HepG2 (cell line): ENCODE results near the gene C1QB. TPM values are rescaled to one million over a fixed set of nuclear protein-coding genes. Genes with fewer than 3 reads are reported as not detected.

Experiments
- ATAC-seq: fragments of 200-7000 bp; cut with Tn5 transposase; 3 replicates; pipeline ENCODE4 v1.9.1; 2020; ENCODE audit warnings: mild to moderate bottlenecking, moderate library complexity
- BruUV-seq: library from RNA; stranded (reverse); fragments of 400-500 nt; replicated peaks from 2 replicates; lab custom pipeline; 2021; lab: Mats Ljungman, UMichigan
- CTCF ChIA-PET: fragments of 300-600 bp; formaldehyde crosslinking; extraction: SDS; loops from one replicate; lab custom pipeline; 2021; ENCODE audit warnings: low total read pairs, inconsistent platforms, low intra/inter-chr PET ratio; lab: Yijun Ruan, JAX
- POLR2A ChIA-PET: fragments of 350-600 bp; sonication (Branson Sonifier 250); formaldehyde crosslinking; loops from one replicate; lab custom pipeline; 2020; ENCODE audit warnings: antibody characterized with exemption, inconsistent platforms; lab: Yijun Ruan, JAX
- DNase-seq: peaks from one replicate; pipeline ENCODE4 v3.0.0-alpha.2; 2015; ENCODE audit warnings: low spot score
- FAIRE-seq: peaks from 3 replicates; lab custom pipeline; 2011; peaks lifted over from hg19 to GRCh38; lab: Jason Lieb, UNC
- H2AFZ ChIP-seq: one replicate; pipeline ENCODE4 v1.6.1; 2011; ENCODE audit warnings: low read length, inconsistent platforms
- H3K27ac ChIP-seq: fragments of 300-600 bp; 3 replicates; pipeline ENCODE4 v1.8.0; 2011; ENCODE audit warnings: mixed run types, mild to moderate bottlenecking, mixed read lengths, low read length, inconsistent platforms; ENCODE audit not compliant: insufficient read depth; ENCODE audit errors: extremely low read length
- H3K27me3 ChIP-seq, 2 experiments: fragments of 200-600 bp in 1 of 2; 2 replicates in 1 of 2; 3 replicates in 1 of 2; pipeline versions ENCODE4 v1.6.0 to v1.8.0; 2011; ENCODE audit warnings: low read length in 2 of 2, mild to moderate bottlenecking in 2 of 2, moderate library complexity in 2 of 2, inconsistent platforms in 1 of 2; ENCODE audit not compliant: insufficient read depth in 2 of 2, control insufficient read depth in 1 of 2
- H3K36me3 ChIP-seq, 2 experiments: fragments of 200-600 bp in 1 of 2; replicated peaks in 1 of 2; 2 replicates in 1 of 2; 3 replicates in 1 of 2; pipeline versions ENCODE4 v1.5.1 to v1.8.0; 2011; ENCODE audit warnings: low read length in 2 of 2, inconsistent platforms in 1 of 2; ENCODE audit not compliant: insufficient read depth in 2 of 2, control insufficient read depth in 1 of 2
- H3K4me1 ChIP-seq: 2 replicates; pipeline ENCODE4 v1.5.1; 2012; ENCODE audit warnings: low read length, inconsistent platforms; ENCODE audit not compliant: insufficient read depth
- H3K4me2 ChIP-seq: 2 replicates; pipeline ENCODE4 v1.6.0; 2011; ENCODE audit warnings: low read depth, low read length, inconsistent platforms
- H3K4me3 ChIP-seq, 3 experiments: fragments of 200-600 bp in 1 of 3; sonication (generic), shearing (Covaris generic) in 1 of 3; replicated peaks in 1 of 3; 2 replicates each; pipeline ENCODE4 v1.5.1; 2011 to 2016; ENCODE audit warnings: low read length in 3 of 3, inconsistent platforms in 2 of 3, low read depth in 2 of 3, mild to moderate bottlenecking in 2 of 3, control low read depth in 1 of 3, mixed read lengths in 1 of 3; ENCODE audit not compliant: insufficient read depth in 1 of 3
- H3K79me2 ChIP-seq: one replicate; pipeline ENCODE4 v1.6.1; 2011; ENCODE audit warnings: low read length, inconsistent platforms; ENCODE audit not compliant: insufficient read depth
- H3K9ac ChIP-seq: 2 replicates; pipeline ENCODE4 v1.6.0; 2011; ENCODE audit warnings: mild to moderate bottlenecking, low read depth, low read length, inconsistent platforms; ENCODE audit not compliant: insufficient read depth
- H3K9me3 ChIP-seq: 2 replicates; pipeline ENCODE4 v1.5.1; 2012; ENCODE audit warnings: mild to moderate bottlenecking, low read length
- H4K20me1 ChIP-seq: 2 replicates; pipeline ENCODE4 v1.6.0; 2011; ENCODE audit warnings: inconsistent platforms, mild to moderate bottlenecking, low read length, moderate library complexity; ENCODE audit not compliant: insufficient read depth
- CREM ChIP-seq, 2 experiments: sonication (generic) in 1 of 2; formaldehyde crosslinking in 1 of 2; IDR thresholded peaks; 2 replicates each; pipeline versions ENCODE4 v1.4.0 to v1.6.1; 2016 to 2020; ENCODE audit warnings: antibody characterized with exemption in 1 of 2, mild to moderate bottlenecking in 1 of 2, missing genetic modification reagents in 1 of 2
- DR1 ChIP-seq: sonication (generic); formaldehyde crosslinking; IDR thresholded peaks from 2 replicates; pipeline ENCODE4 v1.8.0; 2021; ENCODE audit warnings: mild to moderate bottlenecking, missing genetic modification reagents, inconsistent platforms
- EED ChIP-seq: sonication (generic); formaldehyde crosslinking; IDR thresholded peaks from 2 replicates; pipeline ENCODE4 v1.5.0; 2020; ENCODE audit warnings: mild to moderate bottlenecking, missing genetic modification reagents
- ELF4 ChIP-seq: sonication (generic); formaldehyde crosslinking; IDR thresholded peaks from 2 replicates; pipeline ENCODE4 v1.5.0; 2020; ENCODE audit warnings: missing genetic modification reagents, mild to moderate bottlenecking, moderate library complexity, borderline replicate concordance
- FOSL2 ChIP-seq: sonication (generic); formaldehyde crosslinking; IDR thresholded peaks from 2 replicates; pipeline ENCODE4 v1.4.0; 2020; ENCODE audit warnings: missing genetic modification reagents
- IRF2 ChIP-seq: IDR thresholded peaks from 2 replicates; pipeline ENCODE4 v1.6.1; 2018; ENCODE audit warnings: missing genetic modification reagents, missing compliant biosample characterization
- MAF1 ChIP-seq: sonication (generic); formaldehyde crosslinking; IDR thresholded peaks from 2 replicates; pipeline ENCODE4 v1.5.0; 2020; ENCODE audit warnings: missing genetic modification reagents, borderline replicate concordance
- MIXL1 ChIP-seq: IDR thresholded peaks from 2 replicates; pipeline ENCODE4 v1.6.1; 2016
- PBX3 ChIP-seq: sonication (generic); formaldehyde crosslinking; IDR thresholded peaks from 2 replicates; pipeline ENCODE4 v1.8.1; 2023; ENCODE audit warnings: missing genetic modification reagents, inconsistent platforms, borderline replicate concordance
- RAD21 ChIP-seq: fragments of 450-650 bp; formaldehyde crosslinking; IDR thresholded peaks from 2 replicates; pipeline ENCODE4 v1.5.0; 2020; ENCODE audit warnings: mild to moderate bottlenecking
- SAP130 ChIP-seq: IDR thresholded peaks from 2 replicates; pipeline ENCODE4 v1.6.1; 2016; ENCODE audit warnings: low read depth
- SMAD3 ChIP-seq: sonication (generic); formaldehyde crosslinking; IDR thresholded peaks from 2 replicates; pipeline ENCODE4 v1.4.0; 2020; ENCODE audit warnings: missing genetic modification reagents
- SMC3 ChIP-seq: IDR thresholded peaks from 2 replicates; pipeline ENCODE4 v1.6.1; 2011; ENCODE audit warnings: low read length, improper control_type of control experiment
- STAG1 ChIP-seq: sonication (generic); formaldehyde crosslinking; IDR thresholded peaks from 2 replicates; pipeline ENCODE4 v1.4.0; 2020; ENCODE audit warnings: missing genetic modification reagents
- TEAD3 ChIP-seq: optimal IDR thresholded peaks from 2 replicates; pipeline ENCODE3; 2016; ENCODE audit warnings: borderline replicate concordance
- XRCC5 ChIP-seq: fragments of 200-400 bp; formaldehyde crosslinking; optimal IDR thresholded peaks from 2 replicates; pipeline ENCODE3; 2017; ENCODE audit warnings: mild to moderate bottlenecking, low read length
- ZMAT3 ChIP-seq: sonication (generic); formaldehyde crosslinking; conservative IDR thresholded peaks from 2 replicates; pipeline ENCODE4 v1.7.0; 2021; ENCODE audit warnings: missing genetic modification reagents
- ZNF121 ChIP-seq: sonication (generic); formaldehyde crosslinking; IDR thresholded peaks from 2 replicates; pipeline ENCODE4 v1.5.0; 2020; ENCODE audit warnings: mild to moderate bottlenecking, missing genetic modification reagents
- ZNF788 ChIP-seq: sonication (generic); formaldehyde crosslinking; IDR thresholded peaks from 2 replicates; pipeline ENCODE4 v1.5.0; 2020; ENCODE audit warnings: mild to moderate bottlenecking, missing genetic modification reagents, borderline replicate concordance
- WGBS: methylation state at CpG from one replicate; pipeline ENCODE4 v1.1.6; 2017; ENCODE audit warnings: low lambda C conversion rate; 5-methylcytosine and 5-hydroxymethylcytosine counted together
- in situ Hi-C: cut with HindIII; loops from 2 replicates; pipeline ENCODE4 v1.10.0; 2017; ENCODE audit warnings: low pct_unique_long_range_greater_than_20kb; ENCODE audit not compliant: extremely low pct_ligation_motif_present
- intact Hi-C: fragments of 100-400 bp; cut with micrococcal nuclease; formaldehyde crosslinking; loops from one replicate; pipeline ENCODE4 v1.10.0; 2022; ENCODE audit not compliant: unreplicated experiment
- polyA plus RNA-seq, 8 experiments: library from polyadenylated mRNA; depleted of rRNA in 3 of 8; stranded (reverse) in 7 of 8; unstranded in 1 of 8; fragments of >200 nt; fragmentation: Illumina TruSeq in 4 of 8; extraction: Trizol in 4 of 8; gene quantifications; 2 replicates each; pipeline versions ENCODE4 v1.2.1 to v1.2.3, GENCODE V29; 2011 to 2016; ENCODE audit warnings: low read depth in 4 of 8, missing spikeins in 1 of 8, mixed read lengths in 1 of 8; ENCODE audit not compliant: insufficient read depth in 1 of 8
- total RNA-seq, 5 experiments: library from RNA; depleted of rRNA; stranded (reverse); fragments of >200 nt; fragmentation: Illumina TruSeq; extraction: Trizol; gene quantifications; 2 replicates each; pipeline ENCODE4 v1.2.3, GENCODE V29; 2016; ENCODE audit warnings: low read depth in 1 of 5
- TF ChIP-seq, protein P1 (sequence below): sonication (generic); formaldehyde crosslinking; IDR thresholded peaks from 2 replicates; pipeline ENCODE4 v1.4.0; 2020; ENCODE audit warnings: mild to moderate bottlenecking, low read depth, missing genetic modification reagents

Gene C1QB
- total and polyA plus RNA-seq, 2 of the 13 experiments (the other 11 are each of a cell fraction or from before 2014, with no cell fraction given): not detected

DNA sequence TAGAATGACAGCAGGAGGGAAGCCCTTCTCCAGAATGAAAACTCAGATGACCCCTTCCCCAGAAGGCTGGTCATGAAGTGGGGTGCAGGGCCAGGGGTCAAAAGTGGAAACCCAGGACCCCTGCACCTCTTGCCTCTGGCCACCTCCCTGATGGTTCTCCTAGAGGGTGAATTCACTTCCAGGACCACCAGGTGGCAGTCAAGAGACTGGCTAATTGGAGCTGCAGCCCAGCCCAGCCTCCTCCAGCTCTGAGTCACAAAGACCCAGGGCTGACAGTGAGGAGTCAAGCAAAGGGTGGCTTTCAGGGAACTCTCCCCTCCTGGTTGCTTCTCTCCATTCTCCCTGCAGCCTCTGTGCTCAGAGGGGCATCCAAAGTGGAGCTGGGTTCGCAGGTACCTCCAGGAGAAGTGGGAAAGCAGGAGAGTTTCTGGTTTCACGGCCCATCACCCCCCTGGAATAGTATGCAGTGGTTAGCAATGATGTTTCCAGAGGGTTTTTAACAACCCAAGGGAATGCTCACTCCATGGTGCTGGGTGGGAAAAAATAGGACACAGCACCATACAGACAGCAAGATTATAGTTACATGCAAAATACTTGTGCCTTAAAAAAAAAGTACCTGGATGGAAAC, 51.5 kb downstream of the C1QB start:
- Histone ChIP-seq H4K20me1 (no peaks in the 10 kb centered on the region), H3K27me3 (peaks cover 0 to 4% of the 10 kb centered on the region in 2 experiments; a peak in 2 of 5 replicates), H3K79me2 (no peaks in the 10 kb centered on the region), H2AFZ (no peak overlapping the region), H3K9ac (no peak overlapping the region), H3K9me3 (no peaks in the 10 kb centered on the region), H3K4me2 (no peak overlapping the region), H3K36me3 (no peaks in the 10 kb centered on the region), H3K4me1 (peaks cover 12% of the 10 kb centered on the region), H3K27ac (no peak overlapping the region), H3K4me3 (no peak overlapping the region)
- 41% methylated on average over 2 of the region's 2 CpGs for WGBS
- DNase-seq: peak; percentile 72
- CTCF ChIA-PET: interaction anchor here (1.9 to 2.5 kb wide), 2 partner anchors 184 to 226 kb away, joined by 14 to 15 read pairs; no protein-coding TSS in a partner anchor
- ATAC-seq: peak; percentile 95
- peak; percentile 81 for FAIRE-seq
- POLR2A ChIA-PET: no interaction called here
- no TSS peak for BruUV-seq
- in situ Hi-C loops (loop anchor here (25.0 kb wide), 1 partner anchor 183 kb away; no protein-coding TSS in a partner anchor), intact Hi-C loops (loop anchor here (1.0 kb wide), 1 partner anchor 260 kb away; no protein-coding TSS in a partner anchor)
- TF ChIP-seq MIXL1 (CRISPR knock-in tag) (peak; percentile 93), SMC3 (peak; percentile 85), ZMAT3 (CRISPR knock-in tag) (no peak), XRCC5 (peak; percentile 76), STAG1 (CRISPR knock-in tag) (peak; percentile 73), EED (0 out of 2 replicates have a peak, but pooled peaks have one; percentile 29), ZNF121 (no peak), ZNF788 (CRISPR knock-in tag) (peak; percentile 26; the same call in 1 of the 2 replicates), CREM (IDR thresholded peaks at IDR 0.05) (no peak), CREM (CRISPR knock-in tag; IDR thresholded peaks at IDR 0.05) (no peak), SMAD3 (0 out of 2 replicates have a peak, but pooled peaks have one; percentile 51), IRF2 (0 out of 2 replicates have a peak, but pooled peaks have one; percentile 18), DR1 (no peak), FOSL2 (CRISPR knock-in tag) (peak; percentile 43; the same call in 1 of the 2 replicates), MAF1 (CRISPR knock-in tag) (no peak), TEAD3 (no peak), PBX3 (CRISPR knock-in tag) (no peak), RAD21 (peak; percentile 72), SAP130 (CRISPR knock-in tag) (no peak), ELF4 (CRISPR knock-in tag) (no peak)
- TF ChIP-seq, protein P1, sequence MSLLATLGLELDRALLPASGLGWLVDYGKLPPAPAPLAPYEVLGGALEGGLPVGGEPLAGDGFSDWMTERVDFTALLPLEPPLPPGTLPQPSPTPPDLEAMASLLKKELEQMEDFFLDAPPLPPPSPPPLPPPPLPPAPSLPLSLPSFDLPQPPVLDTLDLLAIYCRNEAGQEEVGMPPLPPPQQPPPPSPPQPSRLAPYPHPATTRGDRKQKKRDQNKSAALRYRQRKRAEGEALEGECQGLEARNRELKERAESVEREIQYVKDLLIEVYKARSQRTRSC (CRISPR knock-in tag): no peak
